Activated CD4-positive, alpha-beta T cell treated with anti-CD3 and anti-CD28 coated beads, Interleukin-2, amount 50 U/mL, for 16 hours (primary cell): Measurements from ENCODE around the gene DEFB114.

Source experiments
- DNase-seq: peaks from one replicate; pipeline ENCODE4 v3.0.0-alpha.2; 2020

DEFB114 gene

GRCh38 chr6:49934770-49935169 is 29.2 kb downstream of the DEFB114 start:
- no peak for DNase-seq

DNA sequence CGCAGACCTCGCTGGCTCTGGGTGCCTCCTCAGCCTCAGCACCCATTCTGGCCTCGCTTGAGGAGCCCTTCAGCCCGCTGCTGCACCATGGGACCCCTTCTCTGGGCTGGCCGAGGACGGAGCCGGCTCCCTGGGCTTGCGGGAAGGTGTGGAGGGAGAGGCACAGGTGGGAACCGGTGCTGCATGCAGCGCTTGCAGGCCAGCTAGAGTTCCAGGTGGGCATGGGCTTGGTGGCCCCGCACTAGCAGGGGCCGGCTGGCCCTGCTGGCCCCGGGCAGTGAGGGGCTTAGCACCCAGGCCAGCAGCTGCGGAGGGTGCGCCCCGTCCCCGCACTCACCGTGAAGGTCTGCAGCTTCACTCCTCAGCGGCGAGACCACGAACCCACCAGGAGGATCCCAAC is 30.4 kb downstream of the DEFB114 start:
- no peak for DNase-seq

DNA sequence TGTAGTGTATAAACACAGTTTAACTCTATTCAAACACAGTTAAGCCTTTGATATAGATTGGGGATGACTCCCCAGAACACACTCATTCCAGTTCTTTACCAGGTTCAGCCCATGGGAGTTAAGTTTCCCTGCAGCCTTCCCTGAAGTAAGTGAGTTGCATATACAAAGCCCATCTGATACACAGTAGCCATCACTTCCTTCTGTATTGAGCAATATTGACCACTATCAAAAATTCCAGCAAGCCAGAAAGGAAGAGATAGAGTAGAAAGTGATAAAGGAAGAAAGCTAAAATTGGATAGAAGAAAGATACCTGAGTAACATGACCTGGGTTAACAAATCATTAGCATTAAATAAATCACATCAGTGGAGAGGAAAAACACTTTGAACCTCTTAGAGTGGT is 34.6 kb downstream of the DEFB114 start:
- no peak for DNase-seq

- no peak for DNase-seq
These were observed 40.1 kb downstream of the DEFB114 start for GRCh38 chr6:49923826-49924225.

DNA sequence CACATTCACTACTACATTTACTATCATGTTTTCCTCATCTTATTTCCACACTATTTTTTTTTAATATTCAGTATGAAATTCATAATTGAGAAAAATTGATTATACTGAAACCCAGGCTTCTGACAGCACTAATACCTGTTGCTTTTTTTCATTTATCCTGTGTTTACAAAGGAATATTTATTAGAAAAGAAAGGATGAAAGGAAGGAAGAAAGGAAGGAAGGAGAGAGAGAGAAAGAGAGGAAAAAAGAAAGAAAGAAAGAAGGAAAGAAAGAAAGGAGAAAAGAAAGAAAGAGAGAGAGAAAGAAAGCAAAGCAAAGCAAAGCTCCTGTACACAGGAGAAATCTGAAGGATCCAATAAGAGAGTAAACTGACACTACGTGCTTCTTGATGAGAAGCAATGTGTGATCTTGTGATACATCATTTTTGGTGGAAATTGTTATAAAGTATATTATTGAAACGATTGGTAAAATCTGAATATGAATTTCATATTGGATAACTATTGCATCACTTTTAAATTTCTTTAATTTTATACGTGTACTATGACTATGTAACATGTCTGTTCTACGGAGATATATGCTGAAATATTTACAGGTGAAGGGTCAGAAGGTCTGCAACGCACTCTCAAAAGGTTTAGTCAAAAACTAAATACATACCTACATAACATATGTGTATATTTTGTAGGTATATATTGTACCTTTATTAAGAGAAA is 43.9 kb downstream of the DEFB114 start:
- DNase-seq = no peak

DNA sequence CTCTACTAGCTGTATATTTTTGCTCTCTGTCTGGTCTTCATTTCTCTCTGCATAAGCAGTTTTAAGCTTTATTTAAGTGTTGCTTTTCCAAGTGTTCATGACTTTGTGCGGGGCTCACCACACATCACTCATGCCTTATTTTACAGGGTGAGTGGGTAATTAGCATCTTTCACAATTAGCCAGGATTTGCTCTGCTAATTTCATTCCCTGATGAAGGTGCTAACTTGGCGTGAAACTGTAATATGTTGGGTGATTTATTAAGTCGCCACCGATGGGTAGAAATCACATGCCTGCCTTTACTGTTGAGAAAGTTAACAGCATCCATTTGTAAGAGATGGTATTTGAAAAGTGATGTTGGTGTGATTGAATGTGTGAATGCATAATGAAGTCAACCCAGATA is 44.7 kb downstream of the DEFB114 start:
- DNase-seq = no peak

DNA sequence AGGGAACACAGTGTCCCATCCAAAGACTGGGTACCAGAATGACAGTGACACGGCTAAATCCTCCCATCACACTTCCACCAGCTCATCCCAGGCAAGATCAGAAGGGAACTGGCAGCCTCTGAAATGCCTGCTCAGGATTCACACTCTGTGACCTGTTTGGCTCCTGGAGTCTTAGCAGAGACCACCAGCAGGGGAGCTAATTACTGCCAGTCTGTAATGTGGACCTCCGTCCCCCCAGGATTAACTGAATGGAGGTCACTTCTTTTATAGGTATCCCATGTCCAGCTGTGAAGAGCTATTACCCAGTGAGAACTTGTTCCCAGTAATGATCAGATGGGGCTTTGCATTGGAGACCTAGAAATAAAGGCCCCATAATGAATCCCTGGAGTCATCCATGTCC is 45.2 kb downstream of the DEFB114 start:
- no peak for DNase-seq

GRCh38 chr6:49915035-49915434 is 48.9 kb downstream of the DEFB114 start:
- no peak for DNase-seq

DNA sequence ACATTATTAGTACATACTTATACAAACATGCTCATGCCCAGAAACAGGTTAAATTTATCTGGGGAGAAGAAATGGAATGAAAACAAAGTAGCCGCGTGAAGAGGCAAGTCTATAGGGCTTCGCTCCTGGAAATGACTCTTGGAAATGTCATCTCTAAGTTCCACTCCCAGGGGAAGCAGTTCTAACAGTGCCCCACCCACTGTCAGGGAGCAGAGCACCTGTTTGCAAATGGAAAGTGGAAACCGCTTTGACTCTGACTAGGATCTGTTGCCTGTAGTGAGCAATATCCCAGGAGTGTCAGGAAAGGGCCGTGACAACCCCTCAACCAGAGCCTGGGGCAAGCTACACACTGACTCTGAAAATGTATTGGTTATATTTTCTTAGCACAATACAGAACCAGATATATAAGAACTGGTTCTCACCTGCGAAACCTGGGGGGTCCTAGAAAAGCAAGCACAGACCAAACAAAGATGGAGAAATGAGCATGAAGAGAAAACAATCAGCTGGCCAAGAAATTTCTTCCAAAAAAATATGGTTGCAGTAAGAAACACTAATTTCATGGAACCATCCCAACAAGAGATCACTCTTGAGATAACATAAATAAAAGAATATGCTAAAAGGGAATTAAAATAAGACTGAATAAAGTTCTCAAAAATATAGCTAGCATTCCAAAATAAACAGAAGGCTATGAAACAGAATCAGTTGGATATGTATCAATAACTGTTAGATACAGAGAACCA is 50.2 kb downstream of the DEFB114 start:
- DNase-seq = no peak

- no peak for DNase-seq
These were observed 51.8 kb downstream of the DEFB114 start for GRCh38 chr6:49912196-49912595.

DNA sequence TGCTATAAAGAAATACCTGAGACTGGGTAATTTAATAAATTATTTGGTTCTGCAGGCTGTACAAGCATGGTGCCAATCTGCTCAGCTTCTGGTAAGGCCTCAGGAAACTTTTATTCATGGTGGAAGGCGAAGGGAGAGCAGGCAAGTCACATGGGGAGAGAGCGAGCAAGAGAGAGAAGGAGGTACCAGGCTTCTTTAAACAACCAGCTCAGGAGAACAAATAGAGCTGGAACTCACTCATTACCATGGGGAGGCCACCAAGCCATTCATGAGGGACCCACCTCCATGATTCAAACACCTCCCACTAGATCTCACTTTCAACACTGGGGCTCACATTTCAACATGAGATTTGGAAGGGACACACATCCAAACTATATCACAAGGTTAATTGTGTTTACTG is 52.7 kb downstream of the DEFB114 start:
- DNase-seq = no peak
